Skeletal muscle satellite cell (primary cell): ENCODE measurements around the gene GIMAP1.

Experiments
- H3K27me3 ChIP-seq: 2 replicates; pipeline ENCODE4 v1.7.0; 2013; ENCODE audit warnings: low read length; ENCODE audit not compliant: control insufficient read depth, insufficient read depth
- H3K36me3 ChIP-seq: 2 replicates; pipeline ENCODE4 v1.7.0; 2013; ENCODE audit warnings: mild to moderate bottlenecking, control low read depth, low read length; ENCODE audit not compliant: insufficient read depth
- H3K4me1 ChIP-seq: 2 replicates; pipeline ENCODE4 v1.7.0; 2013; ENCODE audit warnings: low read length; ENCODE audit not compliant: control insufficient read depth, insufficient read depth
- H3K4me2 ChIP-seq: 2 replicates; pipeline ENCODE4 v1.7.0; 2013; ENCODE audit warnings: mild to moderate bottlenecking, low read length
- H3K4me3 ChIP-seq: 2 replicates; pipeline ENCODE4 v1.7.0; 2013; ENCODE audit warnings: low read length
- H3K9ac ChIP-seq: 2 replicates; pipeline ENCODE4 v1.7.0; 2013; ENCODE audit warnings: mild to moderate bottlenecking, low read depth, low read length, moderate library complexity
- H3K9me3 ChIP-seq: replicated peaks from 2 replicates; pipeline ENCODE4 v1.7.0; 2013; ENCODE audit warnings: mild to moderate bottlenecking, control low read depth, low read length

The GIMAP1 gene

DNA sequence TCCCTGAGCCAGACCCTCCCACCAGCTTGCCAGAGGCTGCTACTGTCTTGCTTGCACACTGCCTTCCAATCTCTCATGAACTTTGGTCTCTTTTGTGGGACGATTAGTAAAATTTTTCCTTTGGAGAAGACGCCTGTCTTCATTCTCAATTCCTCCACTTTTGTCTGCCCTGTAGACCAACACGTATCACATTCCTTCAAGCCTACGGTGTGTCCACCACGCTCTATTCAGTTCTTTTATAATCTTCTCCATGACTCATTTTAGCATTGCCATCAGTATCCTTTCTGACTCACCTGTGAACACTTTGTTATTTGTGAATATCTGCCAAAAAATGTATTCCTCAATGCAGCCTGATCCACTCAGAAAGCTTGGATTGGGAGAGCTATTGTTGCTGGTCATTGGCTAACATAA, 22.2 kb downstream of the GIMAP1 start:
- Histone ChIP-seq H3K9me3 (no peaks in the 10 kb centered on the region), H3K27me3 (no peaks in the 10 kb centered on the region), H3K4me3 (no peak overlapping the region), H3K9ac (no peak overlapping the region), H3K4me2 (no peak overlapping the region), H3K36me3 (no peaks in the 10 kb centered on the region), H3K4me1 (no peaks in the 10 kb centered on the region)

DNA sequence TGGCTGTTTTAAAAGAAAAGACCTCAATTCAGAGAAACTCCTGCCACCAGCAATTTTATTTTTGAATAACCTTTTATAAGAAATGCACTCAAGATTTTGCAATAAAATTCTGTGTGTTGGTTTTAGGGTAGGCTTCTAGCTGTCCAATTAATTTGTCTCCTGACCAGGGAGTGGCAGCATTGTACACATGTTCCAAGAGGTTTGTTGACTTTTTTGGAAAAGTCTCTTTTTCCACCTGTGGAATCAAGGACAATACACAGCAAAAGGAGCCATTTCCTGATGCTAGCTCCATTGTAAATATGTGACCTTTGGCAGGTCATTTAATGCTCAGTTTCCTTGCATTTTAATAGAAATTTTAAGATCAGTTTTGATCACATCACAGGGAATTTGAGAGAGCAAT, 22.6 kb downstream of the GIMAP1 start:
- no peaks in the 10 kb centered on the region for H3K27me3 ChIP-seq
- no peak overlapping the region for H3K4me3 ChIP-seq
- H3K36me3 ChIP-seq, result no peaks in the 10 kb centered on the region
- no peak overlapping the region for H3K4me2 ChIP-seq
- H3K9ac ChIP-seq, result no peak overlapping the region
- no peaks in the 10 kb centered on the region for H3K4me1 ChIP-seq
- H3K9me3 ChIP-seq, result no peaks in the 10 kb centered on the region

DNA sequence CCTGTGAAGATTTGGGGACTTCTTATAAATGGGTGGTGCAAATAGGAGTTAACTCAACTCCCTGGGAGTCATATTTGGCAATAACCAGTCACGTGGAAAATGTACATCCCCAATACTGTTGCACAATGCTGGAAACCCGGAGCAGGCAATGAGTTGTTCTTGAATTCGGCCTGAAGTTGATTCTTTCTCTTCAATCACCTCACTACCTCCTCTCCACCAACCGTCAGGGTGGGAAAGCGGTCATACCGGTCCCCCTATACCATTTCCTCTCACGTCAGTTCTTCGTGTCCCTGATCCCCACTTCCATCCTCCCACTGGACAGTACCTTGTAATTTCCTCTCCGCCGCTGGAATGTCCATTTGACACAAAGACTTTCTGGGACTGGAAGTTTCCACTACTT, 23.6 kb downstream of the GIMAP1 start:
- Histone ChIP-seq H3K36me3 (no peaks in the 10 kb centered on the region), H3K4me1 (no peaks in the 10 kb centered on the region), H3K9ac (no peak overlapping the region), H3K4me2 (no peak overlapping the region), H3K27me3 (no peaks in the 10 kb centered on the region), H3K9me3 (no peaks in the 10 kb centered on the region), H3K4me3 (no peak overlapping the region)

DNA sequence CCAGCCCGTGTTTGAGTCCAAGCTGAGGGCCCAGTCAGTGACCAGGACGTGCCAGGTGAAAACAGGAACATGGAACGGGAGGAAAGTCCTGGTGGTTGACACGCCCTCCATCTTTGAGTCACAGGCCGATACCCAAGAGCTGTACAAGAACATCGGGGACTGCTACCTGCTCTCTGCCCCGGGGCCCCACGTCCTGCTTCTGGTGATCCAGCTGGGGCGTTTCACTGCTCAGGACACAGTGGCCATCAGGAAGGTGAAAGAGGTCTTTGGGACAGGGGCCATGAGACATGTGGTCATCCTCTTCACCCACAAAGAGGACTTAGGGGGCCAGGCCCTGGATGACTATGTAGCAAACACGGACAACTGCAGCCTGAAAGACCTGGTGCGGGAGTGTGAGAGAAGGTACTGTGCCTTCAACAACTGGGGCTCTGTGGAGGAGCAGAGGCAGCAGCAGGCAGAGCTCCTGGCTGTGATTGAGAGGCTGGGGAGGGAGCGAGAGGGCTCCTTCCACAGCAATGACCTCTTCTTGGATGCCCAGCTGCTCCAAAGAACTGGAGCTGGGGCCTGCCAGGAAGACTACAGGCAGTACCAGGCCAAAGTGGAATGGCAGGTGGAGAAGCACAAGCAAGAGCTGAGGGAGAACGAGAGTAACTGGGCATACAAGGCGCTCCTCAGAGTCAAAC, 26.0 kb downstream of the GIMAP1 start:
- H3K9me3 ChIP-seq, result no peaks in the 10 kb centered on the region
- H3K4me3 ChIP-seq, result no peak overlapping the region
- no peak overlapping the region for H3K4me2 ChIP-seq
- no peaks in the 10 kb centered on the region for H3K4me1 ChIP-seq
- no peaks in the 10 kb centered on the region for H3K36me3 ChIP-seq
- H3K9ac ChIP-seq, result no peak overlapping the region
- H3K27me3 ChIP-seq, result no peaks in the 10 kb centered on the region

DNA sequence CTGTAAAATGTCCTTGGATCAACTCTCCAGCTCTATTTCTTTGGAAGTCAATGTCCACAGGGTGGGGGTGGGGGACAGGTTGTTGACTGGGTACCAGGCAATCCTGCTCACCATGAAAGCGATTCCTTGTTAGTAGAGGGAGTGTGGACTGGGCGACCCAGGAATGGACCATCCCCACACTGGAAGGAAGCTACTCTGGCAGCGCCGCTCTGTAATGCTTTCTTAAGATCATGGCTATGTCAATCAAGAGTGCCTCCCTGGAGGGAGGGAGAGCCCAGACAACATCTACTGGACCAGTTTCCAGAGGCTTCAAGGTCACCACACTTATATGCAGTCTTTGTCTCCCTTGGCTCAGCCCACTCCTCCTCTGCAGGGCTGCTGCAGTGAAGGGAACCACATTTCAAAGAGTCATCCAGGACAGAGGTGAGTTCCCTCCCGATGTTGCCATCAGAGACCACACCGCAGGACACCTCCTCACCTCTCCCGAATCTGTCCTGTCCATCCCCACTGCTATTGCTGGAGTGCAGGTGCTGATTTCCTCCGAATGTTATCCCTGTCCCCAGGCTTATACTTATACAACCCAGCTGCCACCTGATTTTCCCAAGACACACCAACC, 27.7 kb downstream of the GIMAP1 start:
- Histone ChIP-seq H3K9me3 (no peaks in the 10 kb centered on the region), H3K4me3 (no peak overlapping the region), H3K36me3 (no peaks in the 10 kb centered on the region), H3K27me3 (no peaks in the 10 kb centered on the region), H3K4me2 (no peak overlapping the region), H3K9ac (no peak overlapping the region), H3K4me1 (no peaks in the 10 kb centered on the region)

DNA sequence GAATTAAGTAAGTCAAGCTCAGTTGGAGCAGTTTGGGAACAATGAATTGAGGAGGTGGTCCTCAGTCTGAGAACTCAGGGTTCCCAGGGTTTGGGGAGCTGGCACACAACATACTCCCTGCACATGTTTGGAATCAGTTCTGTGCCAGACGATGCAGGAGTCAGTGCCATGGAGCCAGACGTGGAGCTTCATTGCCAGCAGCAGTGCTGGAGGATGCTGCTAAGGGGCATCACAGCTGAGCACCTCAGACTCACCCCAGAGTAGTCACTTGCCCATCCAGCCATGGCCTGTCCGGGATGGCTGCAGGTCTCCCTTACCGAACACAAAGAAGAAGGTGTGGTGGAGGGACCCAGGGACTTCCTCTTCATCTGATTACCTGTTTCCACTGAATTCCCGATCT, 28.7 kb downstream of the GIMAP1 start:
- H3K9ac ChIP-seq, result no peak overlapping the region
- H3K36me3 ChIP-seq, result no peaks in the 10 kb centered on the region
- no peak overlapping the region for H3K4me3 ChIP-seq
- H3K4me2 ChIP-seq, result no peak overlapping the region
- no peaks in the 10 kb centered on the region for H3K9me3 ChIP-seq
- no peaks in the 10 kb centered on the region for H3K4me1 ChIP-seq
- H3K27me3 ChIP-seq, result no peaks in the 10 kb centered on the region

DNA sequence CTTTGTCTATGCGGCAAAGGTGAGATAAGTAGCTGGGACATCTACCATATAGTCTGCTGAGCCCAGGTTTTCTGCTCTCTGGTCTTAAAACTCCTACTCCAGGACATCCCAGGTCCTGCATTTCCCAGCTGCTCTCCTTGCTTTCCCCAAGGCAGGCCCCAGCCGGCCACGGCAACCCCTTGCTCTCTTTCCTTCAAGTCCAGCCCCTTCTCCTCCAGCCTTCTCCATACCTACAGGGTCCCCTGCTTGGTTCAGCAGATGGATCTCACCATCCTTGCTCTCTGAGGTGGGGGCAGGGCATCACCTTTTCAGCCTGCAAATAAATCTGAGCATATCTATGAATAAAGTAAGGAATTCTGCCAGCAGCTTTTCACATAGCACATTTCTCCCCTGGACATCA, 29.5 kb downstream of the GIMAP1 start:
- H3K4me3 ChIP-seq, result no peak overlapping the region
- no peaks in the 10 kb centered on the region for H3K4me1 ChIP-seq
- no peaks in the 10 kb centered on the region for H3K27me3 ChIP-seq

DNA sequence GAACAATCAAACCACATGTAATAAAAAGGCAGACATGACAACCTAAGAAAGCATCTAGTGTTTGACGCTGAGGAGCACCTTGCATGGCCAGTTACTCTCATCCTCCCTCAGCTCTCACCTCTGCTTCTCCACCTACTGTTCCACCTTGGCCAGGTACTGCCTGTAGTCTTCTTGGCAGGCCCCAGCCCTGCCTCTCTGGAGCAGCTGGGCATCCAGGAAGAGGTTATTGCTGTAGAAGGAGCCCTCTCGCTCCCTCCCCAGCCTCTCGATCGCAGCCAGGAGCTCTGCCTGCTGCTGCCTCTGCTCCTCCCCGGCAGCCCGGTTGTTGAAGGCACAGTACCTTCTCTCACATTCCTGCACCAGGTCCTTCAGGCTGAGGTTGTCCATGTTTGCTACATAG, 30.5 kb downstream of the GIMAP1 start:
- Histone ChIP-seq H3K27me3 (no peaks in the 10 kb centered on the region), H3K9ac (no peak overlapping the region), H3K4me1 (no peaks in the 10 kb centered on the region), H3K9me3 (no peaks in the 10 kb centered on the region), H3K4me2 (no peak overlapping the region), H3K36me3 (no peaks in the 10 kb centered on the region), H3K4me3 (no peak overlapping the region)

More for the DNA sequence above, 29.5 kb downstream of the GIMAP1 start:
- no peaks in the 10 kb centered on the region for H3K36me3 ChIP-seq
- H3K9ac ChIP-seq, result no peak overlapping the region
- H3K9me3 ChIP-seq, result no peaks in the 10 kb centered on the region
- H3K4me2 ChIP-seq, result no peak overlapping the region

DNA sequence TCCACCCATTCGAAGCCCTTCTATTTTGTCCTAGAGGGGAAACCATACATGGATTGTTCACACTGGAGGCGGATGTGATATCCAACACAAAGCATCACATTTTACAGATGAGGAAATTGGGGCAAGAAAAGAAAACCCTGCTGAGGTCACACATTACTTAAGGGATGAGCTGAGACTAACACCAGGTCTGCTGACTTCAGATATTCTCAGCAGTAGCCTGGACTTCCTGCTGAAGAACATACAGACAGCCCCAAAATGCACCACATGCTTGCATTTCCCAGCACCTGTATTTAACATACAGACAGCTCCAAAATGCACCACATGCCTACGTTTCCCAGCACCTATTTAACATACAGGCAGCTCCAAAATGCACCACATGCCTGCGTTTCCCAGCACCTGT, 32.0 kb downstream of the GIMAP1 start:
- Histone ChIP-seq H3K4me1 (no peaks in the 10 kb centered on the region), H3K36me3 (no peaks in the 10 kb centered on the region), H3K4me3 (no peak overlapping the region), H3K4me2 (no peak overlapping the region), H3K9me3 (no peaks in the 10 kb centered on the region), H3K9ac (no peak overlapping the region), H3K27me3 (no peaks in the 10 kb centered on the region)

DNA sequence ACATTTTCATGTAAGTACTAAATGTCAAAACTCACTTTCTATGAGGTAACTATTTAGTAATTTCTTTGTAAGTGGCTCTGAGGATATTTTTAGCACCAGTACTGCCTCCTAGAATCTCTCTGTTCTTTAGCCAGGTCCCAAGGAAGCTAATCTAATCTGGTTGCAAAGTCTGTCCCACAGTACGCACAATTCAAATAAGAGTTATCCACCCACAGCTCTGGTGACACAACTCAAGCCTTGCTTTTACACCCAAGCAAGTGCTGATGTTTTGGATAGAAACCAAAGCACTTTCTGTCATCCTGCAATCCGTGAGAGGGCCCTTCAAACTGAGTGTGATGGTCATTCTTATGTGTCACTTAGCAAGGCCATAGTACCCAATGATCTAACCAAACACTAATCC, 35.3 kb downstream of the GIMAP1 start:
- Histone ChIP-seq H3K9ac (no peak overlapping the region), H3K27me3 (no peaks in the 10 kb centered on the region), H3K4me1 (no peaks in the 10 kb centered on the region), H3K4me3 (no peak overlapping the region), H3K36me3 (no peaks in the 10 kb centered on the region), H3K9me3 (no peaks in the 10 kb centered on the region), H3K4me2 (no peak overlapping the region)

DNA sequence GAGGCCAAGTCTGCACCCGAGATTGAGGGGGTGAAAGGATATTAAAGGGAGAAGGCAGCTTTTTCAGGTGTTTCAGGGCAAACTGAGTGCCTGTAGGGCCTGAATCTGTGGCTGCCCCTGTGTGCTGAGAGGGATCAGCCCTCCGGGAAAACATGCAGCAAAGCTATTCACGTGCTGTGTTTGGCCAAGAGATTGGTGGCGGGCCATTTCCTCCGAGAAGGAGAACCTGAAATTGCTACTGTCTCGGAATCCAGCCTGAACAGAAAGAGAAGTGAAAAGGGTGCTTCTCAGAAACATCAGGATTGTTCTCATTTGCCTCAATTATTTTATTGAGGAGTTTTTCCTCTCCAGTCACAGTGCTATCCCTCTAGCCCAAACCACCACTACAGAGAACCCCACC, 36.8 kb downstream of the GIMAP1 start:
- Histone ChIP-seq H3K4me3 (no peak overlapping the region), H3K9me3 (no peaks in the 10 kb centered on the region), H3K4me2 (no peak overlapping the region), H3K9ac (no peak overlapping the region), H3K36me3 (no peaks in the 10 kb centered on the region), H3K27me3 (no peaks in the 10 kb centered on the region), H3K4me1 (no peaks in the 10 kb centered on the region)
